ENCODE data around the gene TAF4.
"Not testable (repeated sequence)": the region's sequence is repeated elsewhere in the genome, so short reads cannot be mapped to it uniquely, and the experiment has no call there.

The TAF4 gene

GRCh38 chr20:62073323-62073722 lies 7.6 kb upstream of the TAF4 start:
- no peak for DNase-seq (ENCODE audit: low read depth)

- DNase-seq (ENCODE audit: low read depth), result not testable (repeated sequence)
These were observed 6.2 kb upstream of the TAF4 start for GRCh38 chr20:62071669-62072430.

GRCh38 chr20:62069741-62070216 lies 4.1 kb upstream of the TAF4 start:
- DNase-seq (ENCODE audit: low read depth), result no peak

- no peak for DNase-seq (ENCODE audit: low read depth)
These were observed 3.3 kb upstream of the TAF4 start for GRCh38 chr20:62068997-62069396.

- no peak for DNase-seq (ENCODE audit: low read depth)
These were observed 2.0 kb upstream of the TAF4 start for GRCh38 chr20:62067547-62068260.

- no peak for DNase-seq (ENCODE audit: low read depth)
These were observed 1.3 kb upstream of the TAF4 start for GRCh38 chr20:62066983-62067433.

GRCh38 chr20:62066339-62066982 lies 780 bp upstream of the TAF4 start:
- DNase-seq (ENCODE audit: low read depth), result peak; percentile 14

- no peak for DNase-seq (ENCODE audit: low read depth)
These were observed 659 bp downstream of the TAF4 start for GRCh38 chr20:62064770-62065673.

- DNase-seq (ENCODE audit: low read depth), result no peak
These were observed 1.5 kb downstream of the TAF4 start for GRCh38 chr20:62063981-62064769.

- no peak for DNase-seq (ENCODE audit: low read depth)
These were observed 2.2 kb downstream of the TAF4 start for GRCh38 chr20:62063315-62063980.

GRCh38 chr20:62062661-62063314 lies 2.9 kb downstream of the TAF4 start:
- DNase-seq (ENCODE audit: low read depth), result no peak

- no peak for DNase-seq (ENCODE audit: low read depth)
These were observed 3.7 kb downstream of the TAF4 start for GRCh38 chr20:62061851-62062423.

- DNase-seq (ENCODE audit: low read depth), result no peak
These were observed 4.8 kb downstream of the TAF4 start for GRCh38 chr20:62060631-62061541.

GRCh38 chr20:62059920-62060630 lies 5.6 kb downstream of the TAF4 start:
- no peak for DNase-seq (ENCODE audit: low read depth)

GRCh38 chr20:62059401-62059800 lies 6.3 kb downstream of the TAF4 start:
- no peak for DNase-seq (ENCODE audit: low read depth)

GRCh38 chr20:62058941-62059340 lies 6.7 kb downstream of the TAF4 start:
- DNase-seq (ENCODE audit: low read depth), result no peak

GRCh38 chr20:62056975-62057374 lies 8.7 kb downstream of the TAF4 start:
- DNase-seq (ENCODE audit: low read depth), result no peak

GRCh38 chr20:62056377-62056776 lies 9.3 kb downstream of the TAF4 start:
- DNase-seq (ENCODE audit: low read depth), result no peak

Data from HS-27A (cell line).